ENCODE results near the gene GP1BB.

The GP1BB gene

GRCh38 chr22:19756288-19757128, 33.2 kb downstream of the GP1BB start:
- peak; percentile 33 for ATAC-seq
- peak; percentile 64 for DNase-seq

GRCh38 chr22:19757140-19757984, 34.0 kb downstream of the GP1BB start:
- DNase-seq (no peak), ATAC-seq (no peak)

- no peak for ATAC-seq
These were observed 34.9 kb downstream of the GP1BB start for GRCh38 chr22:19757985-19758895.

DNA sequence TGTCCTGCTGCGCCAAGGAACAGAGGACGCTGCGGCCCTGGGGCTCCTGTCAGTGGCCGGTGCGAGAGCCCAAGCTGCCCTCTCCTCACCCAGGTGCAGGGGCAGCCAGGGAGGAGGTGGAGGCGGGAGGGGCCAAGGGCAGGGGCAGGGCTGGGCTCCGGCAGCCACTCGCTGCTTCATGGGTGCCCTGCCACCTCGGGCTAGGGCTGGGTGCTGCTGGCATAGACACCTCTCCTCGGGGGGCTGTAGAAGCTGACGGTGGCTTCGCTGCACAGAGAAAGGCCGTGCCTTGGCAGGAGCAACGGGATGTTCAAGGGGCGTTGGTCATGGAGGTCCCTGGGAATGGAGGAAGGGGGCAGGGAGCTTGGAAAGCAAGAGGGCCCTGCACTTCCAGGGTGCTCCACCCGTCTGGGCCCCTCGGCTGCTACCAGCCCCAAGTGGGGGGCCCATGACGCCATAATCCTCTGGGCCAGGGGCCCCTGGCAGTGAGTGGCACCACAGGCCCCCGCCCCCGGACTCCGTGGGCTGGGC, 35.6 kb downstream of the GP1BB start:
- ATAC-seq (no peak), DNase-seq (no peak)

More at GRCh38 chr22:19757985-19758895, 34.9 kb downstream of the GP1BB start:
- no peak for DNase-seq

- ATAC-seq (no peak), DNase-seq (no peak)
These were observed 36.2 kb downstream of the GP1BB start for GRCh38 chr22:19759427-19760057.

DNA sequence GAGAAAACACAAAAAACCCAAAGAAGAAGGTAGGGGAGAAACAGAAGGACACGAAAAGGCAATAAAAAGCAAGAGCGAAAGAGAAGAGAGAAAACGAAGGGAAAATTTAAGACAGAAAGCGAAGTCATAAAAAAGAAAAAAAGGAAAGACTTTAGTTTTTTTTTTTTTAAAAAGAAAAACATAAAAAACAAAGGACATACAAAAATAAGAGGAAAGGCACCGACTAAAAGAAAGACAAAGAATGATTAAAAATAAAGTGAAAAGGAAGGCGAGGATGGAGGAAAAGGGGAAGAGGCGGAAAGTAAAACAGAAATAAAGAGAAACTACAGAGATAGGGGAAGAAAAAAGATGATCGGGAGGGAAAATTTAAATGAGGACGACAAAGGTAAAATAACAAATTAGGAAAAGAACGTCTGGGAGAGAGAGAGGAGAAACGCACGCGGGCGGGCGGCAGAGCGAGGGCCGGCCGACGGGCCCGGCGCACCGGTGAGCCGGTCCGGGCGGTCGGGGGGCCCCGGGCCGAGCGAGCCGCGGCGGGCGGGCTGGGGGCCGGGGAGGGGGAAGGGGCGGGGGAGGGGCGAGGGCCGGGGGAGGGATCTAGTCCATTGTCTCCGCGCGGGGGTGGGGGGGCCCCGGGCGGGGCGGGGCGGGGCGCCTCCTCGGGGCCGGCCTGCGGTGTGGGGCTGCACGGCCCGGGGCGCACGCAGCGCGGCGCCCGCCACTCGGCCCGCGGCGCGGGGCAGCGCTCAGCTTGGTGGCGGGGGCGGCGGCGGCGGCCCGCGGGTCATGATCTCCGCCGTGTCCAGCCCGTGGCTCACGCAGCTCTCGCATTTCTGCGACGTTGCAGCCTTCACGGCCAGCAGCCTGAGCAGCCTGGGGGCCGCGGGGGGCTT, 37.0 kb downstream of the GP1BB start, which contains the start of gene TBX1:
Gene TBX1 (plus strand): TSS at position 721 of the 893 bp plus-strand sequence. CDS start 66 bp downstream, at position 787.
- no peak for DNase-seq
- ATAC-seq = no peak

GRCh38 chr22:19760951-19761724, 37.8 kb downstream of the GP1BB start:
- ATAC-seq (no peak), DNase-seq (no peak)

GRCh38 chr22:19761725-19762567, 38.6 kb downstream of the GP1BB start:
- DNase-seq (no peak), ATAC-seq (no peak)

GRCh38 chr22:19762568-19763457, 39.5 kb downstream of the GP1BB start:
- ATAC-seq = no peak
- DNase-seq = no peak

GRCh38 chr22:19763458-19764298, 40.3 kb downstream of the GP1BB start:
- ATAC-seq = no peak
- DNase-seq = no peak

GRCh38 chr22:19764299-19764593, 40.9 kb downstream of the GP1BB start:
- DNase-seq (no peak), ATAC-seq (no peak)

DNA sequence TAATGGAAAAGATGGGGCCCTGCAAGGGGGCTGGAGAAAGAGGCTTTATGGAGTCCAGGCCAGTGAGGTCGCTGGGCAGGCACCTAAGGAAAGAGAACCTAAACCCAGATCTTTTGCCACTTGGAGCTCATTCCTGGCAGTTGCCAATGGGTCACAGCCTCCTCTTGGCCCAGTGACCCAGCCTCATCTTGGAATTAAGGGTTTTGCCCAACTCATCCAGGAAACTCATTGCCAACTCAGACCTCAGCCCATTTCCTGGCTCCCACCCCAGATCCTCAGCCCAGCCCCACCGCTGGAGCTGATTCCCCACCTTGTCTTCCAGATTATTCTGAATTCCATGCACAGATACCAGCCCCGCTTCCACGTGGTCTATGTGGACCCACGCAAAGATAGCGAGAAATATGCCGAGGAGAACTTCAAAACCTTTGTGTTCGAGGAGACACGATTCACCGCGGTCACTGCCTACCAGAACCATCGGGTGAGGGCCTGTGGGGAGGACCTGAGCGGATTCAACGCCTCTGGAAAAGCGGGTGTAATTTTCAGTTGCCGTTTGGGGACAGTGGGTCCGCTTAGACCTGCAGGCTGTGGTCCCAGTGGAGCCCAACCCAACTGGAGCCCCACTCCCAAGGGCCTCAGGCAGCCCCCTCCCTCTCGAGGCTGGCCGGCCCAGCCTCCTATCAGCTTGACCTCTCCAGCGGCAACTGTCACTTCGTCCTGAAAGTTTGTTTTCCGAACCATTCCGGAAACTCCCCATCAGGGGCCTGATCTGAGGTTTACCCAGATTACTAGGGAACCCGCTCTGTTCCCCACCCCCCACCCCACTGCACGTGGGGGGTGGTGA, 41.5 kb downstream of the GP1BB start:
- DNase-seq (no peak), ATAC-seq (no peak)

GRCh38 chr22:19765477-19766239, 42.3 kb downstream of the GP1BB start:
- ATAC-seq (no peak), DNase-seq (no peak)

- ATAC-seq (no peak), DNase-seq (no peak)
These were observed 42.8 kb downstream of the GP1BB start for GRCh38 chr22:19766240-19766510.

All from stimulated activated naive CD8-positive, alpha-beta T cell treated with anti-CD3 and anti-CD28 coated beads, Interleukin-15, Interleukin-2, amounts not matched to agents 100 U/mL and 50 U/mL, for 24 hours (primary cell).